HCT116 (cell line): ENCODE results near the gene CGB2. TPM values are rescaled to one million over a fixed set of nuclear protein-coding genes. Genes with fewer than 3 reads are reported as not detected.

Source experiments
- ATAC-seq: fragments of 200-7000 bp; cut with Tn5 transposase; 2 replicates; pipeline ENCODE4 v1.9.1; 2020; ENCODE audit warnings: mild to moderate bottlenecking, moderate library complexity
- BruUV-seq: library from RNA; stranded (reverse); fragments of 400-500 nt; replicated peaks from 2 replicates; lab custom pipeline; 2021; lab: Mats Ljungman, UMichigan
- CTCF ChIA-PET: fragments of 300-600 bp; sonication (Branson Sonifier 250); formaldehyde crosslinking; loops from one replicate; lab custom pipeline; 2021; ENCODE audit warnings: antibody characterized with exemption; lab: Charles Lee
- POLR2A ChIA-PET: fragments of 300-600, 350-600 bp; sonication (Branson Sonifier 250); formaldehyde crosslinking; loops from one replicate; lab custom pipeline; 2021; ENCODE audit warnings: antibody characterized with exemption; lab: Charles Lee
- RAD21 ChIA-PET, 2 experiments: fragments of 300-600 bp; sonication (Branson Sonifier 250); formaldehyde crosslinking; loops; one replicate each; lab custom pipeline; 2023; ENCODE audit warnings: low total read pairs in 2 of 2; ENCODE audit not compliant: uncharacterized antibody in 2 of 2, unreplicated experiment in 2 of 2, low non-redundant PET in 1 of 2; lab: Charles Lee
- DNase-seq: peaks from one replicate; pipeline ENCODE4 v3.0.0-alpha.2; 2010; ENCODE audit warnings: low read depth, low spot score
- H2AFZ ChIP-seq: fragments of 200-600 bp; shearing (Covaris generic), sonication (generic); 2 replicates; pipeline ENCODE4 v1.6.1; 2017; ENCODE audit warnings: low read depth, mixed run types, mixed read lengths, antibody characterized with exemption, low read length; ENCODE audit not compliant: poor library complexity, severe bottlenecking
- H3K27ac ChIP-seq: 2 replicates; pipeline ENCODE4 v1.5.1; 2012; ENCODE audit warnings: low read depth, low read length
- H3K27me3 ChIP-seq: fragments of 200-600 bp; sonication (generic); 2 replicates; pipeline ENCODE4 v1.6.1; 2016; ENCODE audit warnings: mixed run types, low read length, mixed read lengths; ENCODE audit not compliant: insufficient read depth
- H3K36me3 ChIP-seq, 2 experiments: fragments of 200-500 bp in 1 of 2; fragments of 200-600 bp in 1 of 2; sonication (Bioruptor generic) in 1 of 2; sonication (generic) in 1 of 2; 2 replicates each; pipeline versions ENCODE4 v1.5.1 to v1.6.1; 2014 to 2016; ENCODE audit warnings: low read length in 2 of 2, inconsistent platforms in 1 of 2, mixed read lengths in 1 of 2, mixed run types in 1 of 2; ENCODE audit not compliant: insufficient read depth in 2 of 2, control insufficient read depth in 1 of 2
- H3K4me1 ChIP-seq, 2 experiments: fragments of 200-600 bp in 1 of 2; sonication (generic) in 1 of 2; 2 replicates each; pipeline versions ENCODE4 v1.5.1 to v1.6.1; 2012 to 2017; ENCODE audit warnings: low read length in 2 of 2, inconsistent platforms in 1 of 2, mild to moderate bottlenecking in 1 of 2, mixed read lengths in 1 of 2, mixed run types in 1 of 2, moderate library complexity in 1 of 2; ENCODE audit not compliant: insufficient read depth in 2 of 2, control insufficient read depth in 1 of 2
- H3K4me2 ChIP-seq: fragments of 200-600 bp; sonication (generic); 2 replicates; pipeline ENCODE4 v1.6.1; 2017; ENCODE audit warnings: mixed run types, low read length, mixed read lengths
- H3K4me3 ChIP-seq, 2 experiments: fragments of 200-600 bp in 1 of 2; sonication (generic) in 1 of 2; replicated peaks in 1 of 2; 2 replicates each; pipeline ENCODE4 v1.5.1; 2011 to 2016; ENCODE audit warnings: low read length in 2 of 2, control low read depth in 1 of 2, low read depth in 1 of 2, mild to moderate bottlenecking in 1 of 2, mixed read lengths in 1 of 2, mixed run types in 1 of 2
- H3K79me2 ChIP-seq: fragments of 200-600 bp; sonication (generic); 2 replicates; pipeline ENCODE4 v1.6.1; 2017; ENCODE audit warnings: mild to moderate bottlenecking, mixed run types, low read length, moderate library complexity, mixed read lengths; ENCODE audit not compliant: insufficient read depth
- H3K9ac ChIP-seq: fragments of 200-600 bp; sonication (generic); 2 replicates; pipeline ENCODE4 v1.6.1; 2016; ENCODE audit warnings: low read length, mixed read lengths
- H3K9me2 ChIP-seq: fragments of 200-600 bp; sonication (generic), shearing (Covaris generic); 2 replicates; pipeline ENCODE4 v1.6.1; 2017; ENCODE audit warnings: mixed run types, mild to moderate bottlenecking, moderate library complexity; ENCODE audit not compliant: insufficient read depth
- H3K9me3 ChIP-seq, 2 experiments: fragments of 200-500 bp in 1 of 2; fragments of 200-600 bp in 1 of 2; sonication (Bioruptor generic) in 1 of 2; sonication (generic) in 1 of 2; 2 replicates each; pipeline ENCODE4 v1.6.1; 2014 to 2017; ENCODE audit warnings: low read length in 2 of 2, mixed read lengths in 2 of 2, inconsistent platforms in 1 of 2, low read depth in 1 of 2, mild to moderate bottlenecking in 1 of 2, mixed run types in 1 of 2, moderate library complexity in 1 of 2; ENCODE audit not compliant: control insufficient read depth in 1 of 2, insufficient read depth in 1 of 2
- H4K20me1 ChIP-seq: fragments of 200-600 bp; sonication (generic), shearing (Covaris generic); 2 replicates; pipeline ENCODE4 v1.6.1; 2017; ENCODE audit warnings: mixed run types, mild to moderate bottlenecking, moderate library complexity; ENCODE audit not compliant: insufficient read depth
- ELF1 ChIP-seq: IDR thresholded peaks from 2 replicates; pipeline ENCODE4 v1.6.1; 2012; ENCODE audit warnings: low read depth, borderline replicate concordance
- EZH2phosphoT487 ChIP-seq: fragments of 200-600 bp; IDR thresholded peaks from 2 replicates; pipeline ENCODE4 v1.6.1; 2018; ENCODE audit warnings: antibody characterized with exemption, borderline replicate concordance
- REST ChIP-seq: IDR thresholded peaks from 2 replicates; pipeline ENCODE4 v1.6.1; 2012; ENCODE audit warnings: low read depth
- SRF ChIP-seq: IDR thresholded peaks from 2 replicates; pipeline ENCODE4 v1.6.1; 2012; ENCODE audit warnings: low read depth
- intact Hi-C: fragments of 100-400 bp; cut with micrococcal nuclease; formaldehyde crosslinking; loops from 2 replicates; pipeline ENCODE4 v1.10.0; 2022
- total RNA-seq: library from RNA; stranded (reverse); gene quantifications from one replicate; pipeline ENCODE4 v1.2.1, GENCODE V29; 2021; ENCODE audit not compliant: unreplicated experiment

Gene CGB2
- total RNA-seq, 1 experiment from 2014 or later, result 5.0 TPM

GRCh38 chr19:49020342-49020741 lies 11.3 kb upstream of the CGB2 start:
- Histone ChIP-seq H3K4me3 (no peak overlapping the region), H3K4me2 (peak overlapping the region; percentile 95), H3K79me2 (no peaks in the 10 kb centered on the region), H3K9ac (no peak overlapping the region; the same call in 1 of the 2 replicates), H3K36me3 (peaks cover 0 to 5% of the 10 kb centered on the region in 2 experiments; a peak in 1 of 4 replicates), H2AFZ (no peak overlapping the region), H4K20me1 (no peaks in the 10 kb centered on the region), H3K27ac (no peak overlapping the region), H3K9me3 (no peaks in the 10 kb centered on the region), H3K27me3 (no peaks in the 10 kb centered on the region), H3K4me1 (peaks cover 31 to 55% of the 10 kb centered on the region in 2 experiments), H3K9me2 (no peaks in the 10 kb centered on the region)
- TF ChIP-seq ELF1 (no peak), REST (no peak), EZH2phosphoT487 (no peak), SRF (no peak)
- ChIA-PET CTCF (interaction anchor here (0.9 to 4.3 kb wide), 6 partner anchors 11 to 205 kb away, joined by 3 to 44 read pairs (median 5); partner anchors contain the start of genes CGB2, GYS1 and RUVBL2), POLR2A (no interaction called here), RAD21 (no interaction called here)
- DNase-seq (no peak), ATAC-seq (no peak)
- no TSS peak for BruUV-seq
- intact Hi-C loops, result no loop called here
